ENCODE data around the gene STARD3.

STARD3 gene

DNA sequence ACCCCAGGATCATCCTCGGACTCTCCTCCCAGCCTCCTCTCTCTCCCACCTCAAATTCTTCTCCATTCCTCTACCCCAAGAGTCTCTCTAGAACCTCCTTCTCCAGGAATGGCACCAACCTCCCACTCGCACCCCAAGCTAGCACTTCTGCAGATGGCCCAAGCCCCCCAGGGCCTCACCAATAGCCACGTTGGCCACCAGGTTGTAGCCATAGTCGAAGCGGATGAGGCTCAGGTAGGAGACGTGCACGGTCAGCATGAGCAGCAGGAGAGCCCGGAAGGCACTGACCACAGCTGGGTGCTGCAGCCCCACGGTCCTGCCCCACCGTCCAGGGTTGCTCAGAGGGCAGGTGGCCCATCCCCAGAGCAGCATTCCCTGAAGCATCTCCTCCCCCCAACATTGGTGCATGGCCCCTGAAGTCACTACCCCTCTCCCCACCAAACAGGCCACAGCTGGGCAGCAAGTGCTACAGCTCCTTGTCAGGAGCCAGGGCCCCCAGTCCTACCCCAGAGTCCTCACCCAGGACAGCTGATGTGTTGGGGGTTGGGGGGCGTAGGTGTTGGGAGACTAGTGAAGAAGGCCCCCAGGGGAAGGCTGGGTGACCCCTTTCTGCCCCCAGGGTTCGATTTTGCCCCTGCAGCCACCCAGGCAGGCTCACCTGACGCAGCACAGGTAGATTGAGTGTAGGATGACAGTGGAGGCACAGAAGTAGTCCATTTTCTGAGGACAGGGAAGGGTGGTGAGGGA lies 36.6 kb downstream of the STARD3 start:
- no peak for DNase-seq

DNA sequence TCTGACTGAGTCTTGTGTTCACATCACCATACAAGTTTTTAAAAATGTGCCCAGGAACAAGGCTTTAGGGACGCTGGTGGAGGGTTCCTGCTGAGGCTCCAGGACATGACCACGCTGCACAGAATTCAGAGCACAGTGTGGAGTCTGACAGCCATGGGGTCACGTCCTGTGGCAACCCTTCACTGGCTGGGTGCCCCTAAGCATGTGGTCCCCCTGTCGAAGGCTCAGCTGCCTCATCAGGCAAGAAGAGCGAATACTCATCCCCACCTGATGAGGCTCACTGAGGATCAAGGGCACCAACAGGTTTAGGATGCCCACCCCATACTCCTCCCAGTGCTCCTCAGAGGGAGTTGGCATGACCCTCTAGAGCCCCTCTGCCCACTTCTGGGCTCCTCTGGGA lies 37.2 kb downstream of the STARD3 start:
- no peak for DNase-seq

DNA sequence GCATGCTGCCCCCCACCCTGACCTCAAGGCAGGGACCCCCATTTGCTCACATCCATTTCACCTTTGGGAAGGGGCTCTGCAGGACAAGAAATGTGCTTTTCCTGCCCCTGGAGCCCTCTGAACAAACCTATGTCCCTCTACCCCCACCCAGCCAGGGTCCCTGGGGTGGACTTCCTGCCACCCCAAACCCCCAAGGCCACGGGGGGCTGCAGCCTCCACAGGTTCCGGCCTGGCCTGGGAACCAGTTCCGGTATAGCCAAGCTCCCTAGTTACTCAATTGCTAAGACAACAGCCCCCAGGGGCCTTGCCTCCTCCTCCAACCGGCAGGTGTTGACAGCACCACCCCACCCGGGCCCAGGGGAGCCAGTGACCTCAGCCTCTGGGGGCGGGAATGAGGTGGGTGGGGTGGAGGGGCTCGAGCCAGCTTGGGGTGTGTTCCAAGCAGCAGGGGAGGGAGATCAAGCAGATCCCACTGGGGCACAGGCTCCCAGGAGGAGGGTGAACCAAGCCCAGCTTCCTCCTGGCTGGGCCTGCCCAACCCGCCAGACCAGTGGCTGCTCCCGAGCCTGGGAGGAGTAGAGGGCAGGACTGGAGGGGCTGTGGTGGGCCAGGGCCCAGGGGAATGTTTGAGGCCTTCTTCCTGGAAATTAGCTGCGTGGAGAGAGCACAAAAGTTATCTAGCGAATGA lies 37.9 kb downstream of the STARD3 start:
- peak in 1 of 2 experiments; percentile 16 for DNase-seq

DNA sequence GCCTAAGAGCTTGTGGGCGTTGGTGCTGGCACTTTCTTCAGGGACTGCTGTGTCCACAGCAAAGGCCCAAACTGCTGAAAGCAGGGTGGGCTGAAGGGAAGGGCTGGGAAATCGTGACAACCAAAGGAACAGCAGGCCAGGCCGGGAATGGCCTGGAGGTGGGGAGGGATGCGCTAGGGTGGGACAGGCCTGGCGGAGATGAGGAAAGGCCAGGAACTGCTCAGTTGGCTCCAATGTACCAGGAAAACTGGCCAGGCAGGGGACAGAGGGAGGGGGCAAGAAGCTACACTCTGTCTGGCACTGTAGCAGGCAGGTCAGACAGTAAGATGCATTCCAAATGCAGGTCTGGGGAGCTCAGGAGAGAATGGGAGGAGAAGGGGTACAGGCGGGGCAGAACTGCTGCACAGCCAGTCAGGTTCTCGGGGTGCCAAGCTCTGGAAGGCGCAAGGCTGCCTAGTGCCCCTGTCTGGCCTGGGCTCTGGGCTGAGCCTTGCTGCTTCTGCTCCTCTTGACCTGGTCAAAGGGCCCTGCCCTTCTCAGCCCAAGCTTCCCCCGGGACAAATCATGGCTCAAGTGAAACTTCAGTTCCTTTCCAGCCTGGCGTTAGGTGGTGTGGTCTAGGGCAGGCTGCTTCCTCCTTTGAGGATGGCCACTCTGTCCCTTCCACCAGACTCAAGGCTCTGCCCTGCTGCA lies 38.6 kb downstream of the STARD3 start:
- DNase-seq = no peak

DNA sequence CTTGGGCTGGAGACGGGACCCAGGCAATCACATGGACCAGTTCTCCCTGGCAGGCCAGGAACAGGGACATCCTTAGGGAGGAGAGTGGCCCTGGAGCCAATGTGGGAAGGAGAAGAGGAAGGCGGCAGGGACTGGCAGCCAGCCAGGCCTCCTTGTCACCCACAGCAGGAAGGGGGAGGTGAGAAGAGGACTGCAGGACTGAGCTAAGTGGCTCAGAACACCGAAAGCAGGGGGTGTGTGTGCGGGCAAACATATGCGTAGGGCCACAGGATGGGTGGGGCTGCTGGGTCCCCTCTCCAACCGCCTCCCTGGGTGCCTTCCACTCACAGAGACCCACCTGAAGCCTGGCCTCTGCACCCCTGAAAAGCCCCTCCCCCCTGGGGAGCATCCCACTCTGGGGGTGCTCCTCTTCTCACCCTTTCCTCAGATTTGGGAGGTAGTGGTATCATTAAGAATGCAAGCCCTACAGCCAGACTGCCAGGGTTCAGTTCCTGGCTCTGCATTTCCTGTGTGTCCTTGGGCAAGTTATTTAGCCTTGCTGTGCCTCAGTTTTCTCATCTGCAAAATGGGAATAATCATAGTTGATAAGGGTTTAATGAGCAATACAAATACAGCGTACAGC lies 39.4 kb downstream of the STARD3 start:
- DNase-seq = peak; percentile 51 to 78

DNA sequence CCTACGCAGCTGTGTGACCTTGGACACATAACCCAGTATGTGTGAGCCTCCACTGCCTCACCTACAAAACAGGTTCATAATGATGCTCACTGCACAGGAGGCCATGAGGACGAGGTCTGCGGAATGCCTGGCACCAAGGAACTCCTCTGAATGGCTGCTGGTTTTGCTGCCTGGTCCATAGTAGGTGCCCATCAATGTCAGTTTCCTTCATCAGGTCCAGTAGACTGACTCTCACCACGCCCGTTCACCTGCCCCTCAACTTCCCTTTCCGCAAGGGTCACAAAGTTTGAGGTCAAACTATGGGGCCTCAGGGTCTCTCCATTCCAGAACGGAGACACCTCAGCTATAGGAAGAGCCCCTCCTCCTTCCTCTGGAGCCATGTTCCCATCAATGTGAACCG lies 40.1 kb downstream of the STARD3 start:
- no peak for DNase-seq

DNA sequence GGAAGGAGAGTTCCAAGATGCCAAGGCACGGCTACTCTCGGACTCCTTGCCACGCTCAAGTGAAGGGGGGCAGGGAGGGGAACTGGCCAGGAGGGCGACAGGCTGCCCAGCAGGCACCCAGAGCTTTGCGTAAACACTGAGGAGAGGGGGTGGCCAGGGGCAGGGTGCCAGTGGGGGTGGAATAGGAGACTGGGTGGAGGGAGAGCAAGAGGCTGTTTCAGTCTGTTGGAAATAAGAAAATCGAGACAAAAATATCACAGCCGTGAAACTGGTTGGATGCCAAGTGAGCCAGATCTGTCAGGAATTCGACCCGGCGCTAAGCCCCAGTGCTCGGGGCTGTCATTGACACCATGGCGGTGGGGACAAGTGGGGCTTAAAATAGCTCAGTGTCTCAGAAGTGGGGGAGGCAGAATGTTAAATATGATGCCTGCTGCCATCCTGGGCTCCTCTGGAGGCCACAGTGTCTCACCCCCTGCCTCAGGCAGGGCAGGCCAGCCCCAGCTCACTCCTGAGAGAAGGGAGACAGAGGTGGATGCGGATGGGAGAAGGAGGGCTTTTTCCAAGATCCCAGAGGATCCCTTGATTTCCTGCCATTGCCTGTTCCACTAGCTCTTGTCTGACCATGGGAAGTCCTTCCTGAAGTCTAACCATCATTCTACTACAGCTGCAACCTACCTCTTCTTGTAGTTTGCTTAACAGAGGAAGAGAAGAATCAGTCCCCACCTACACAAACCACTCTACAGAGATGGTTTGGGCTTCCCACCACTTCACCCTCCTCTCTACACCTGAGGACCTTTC lies 40.8 kb downstream of the STARD3 start:
- peak; percentile 91 to 92 for DNase-seq

DNA sequence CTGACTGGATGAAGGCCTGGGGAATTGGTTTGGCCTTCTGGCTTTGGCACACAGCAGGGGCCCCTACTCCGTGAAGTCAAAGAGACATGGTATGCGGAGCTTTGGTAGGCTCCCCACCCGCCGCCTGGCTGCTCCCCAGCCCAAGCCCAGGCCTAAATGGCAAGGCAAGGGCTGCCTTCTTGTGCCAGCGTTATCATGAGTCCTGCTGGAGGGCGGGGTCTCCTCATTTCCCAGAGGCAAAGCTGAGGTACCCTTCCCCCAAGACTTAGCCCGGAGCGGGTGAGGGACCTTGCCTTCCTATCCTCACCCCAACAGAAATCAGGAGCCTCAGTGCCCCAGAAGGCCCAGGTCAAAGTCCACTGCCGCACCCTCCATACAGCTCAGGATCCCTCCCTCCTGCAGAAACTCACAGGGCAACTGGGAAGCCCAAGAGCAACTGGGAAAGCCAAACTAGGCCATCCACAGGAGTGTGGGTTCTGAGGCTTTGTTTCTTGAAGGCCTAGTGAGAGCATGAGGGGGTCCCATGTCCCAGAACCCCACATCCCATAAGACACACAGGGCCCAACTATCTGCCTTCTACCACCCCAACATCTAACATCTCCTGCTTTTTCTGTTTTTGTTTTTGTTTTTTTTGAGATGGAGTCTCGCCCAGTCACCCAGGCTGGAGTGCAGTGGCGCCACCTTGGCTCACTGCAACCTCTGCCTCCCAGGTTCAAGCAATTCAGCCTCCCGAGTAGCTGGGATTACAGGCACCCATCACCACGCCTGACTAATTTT lies 41.6 kb downstream of the STARD3 start:
- no peak for DNase-seq

DNA sequence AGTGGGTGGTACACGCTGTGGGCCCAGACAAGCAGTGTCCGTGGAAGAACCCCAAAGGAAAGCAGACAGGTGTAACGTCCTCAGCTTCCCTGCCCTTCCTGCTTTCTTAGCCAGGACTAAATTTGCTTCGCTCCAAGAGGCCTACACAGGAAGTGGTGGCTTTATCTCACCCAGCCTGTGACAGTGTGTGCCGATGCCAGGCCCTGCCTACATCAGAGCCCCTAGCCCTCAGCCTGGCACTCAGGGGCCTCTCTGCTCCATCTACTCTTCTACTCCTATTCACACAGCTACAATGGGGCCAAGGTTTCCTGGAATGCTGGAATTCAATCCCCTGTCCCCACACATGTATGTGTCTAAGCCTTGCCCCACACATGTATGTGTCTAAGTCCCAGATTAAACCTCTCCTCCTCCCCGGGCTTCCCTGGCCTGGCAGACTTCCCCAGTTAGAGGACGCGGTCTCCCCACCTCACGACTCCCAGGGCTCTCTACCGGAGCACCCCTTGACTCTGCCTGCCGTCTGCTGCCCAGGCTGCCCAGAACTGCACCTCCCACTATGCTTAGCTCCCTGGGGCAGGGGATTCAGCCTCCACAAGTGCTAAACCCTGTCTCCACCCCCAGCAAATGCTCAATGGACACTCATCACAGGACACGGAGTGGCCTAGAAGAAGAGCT lies 42.7 kb downstream of the STARD3 start:
- no peak for DNase-seq

DNA sequence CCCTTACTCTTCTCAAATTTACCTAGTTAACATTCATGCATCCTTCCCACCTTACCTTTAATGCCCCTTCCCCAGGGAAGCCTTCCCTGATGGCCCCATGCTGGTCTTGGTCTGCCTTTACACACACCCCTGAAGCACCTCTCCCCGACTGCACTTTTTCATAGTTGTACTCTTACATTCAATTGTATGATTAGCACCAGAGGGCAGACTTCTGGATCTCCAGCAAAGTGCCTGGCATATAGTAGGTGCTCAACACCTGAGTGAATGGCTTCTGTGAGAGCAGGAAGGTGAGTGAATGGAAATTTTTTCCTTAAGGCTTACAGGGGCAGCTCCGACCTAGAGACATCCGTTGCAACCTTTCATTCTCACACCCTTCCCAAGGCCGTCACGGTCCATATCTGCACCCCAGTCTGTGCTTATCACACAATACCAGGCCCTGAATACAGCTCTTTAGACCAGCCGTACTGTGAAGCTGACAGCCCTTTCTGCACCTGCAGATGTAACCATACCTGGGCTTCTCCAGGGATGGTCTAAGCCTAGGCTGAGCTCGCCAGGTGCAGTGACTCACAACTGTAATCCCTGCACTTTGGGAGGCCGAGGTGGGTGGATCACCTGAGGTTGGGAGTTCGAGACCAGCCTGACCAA lies 46.5 kb downstream of the STARD3 start:
- DNase-seq = no peak

DNA sequence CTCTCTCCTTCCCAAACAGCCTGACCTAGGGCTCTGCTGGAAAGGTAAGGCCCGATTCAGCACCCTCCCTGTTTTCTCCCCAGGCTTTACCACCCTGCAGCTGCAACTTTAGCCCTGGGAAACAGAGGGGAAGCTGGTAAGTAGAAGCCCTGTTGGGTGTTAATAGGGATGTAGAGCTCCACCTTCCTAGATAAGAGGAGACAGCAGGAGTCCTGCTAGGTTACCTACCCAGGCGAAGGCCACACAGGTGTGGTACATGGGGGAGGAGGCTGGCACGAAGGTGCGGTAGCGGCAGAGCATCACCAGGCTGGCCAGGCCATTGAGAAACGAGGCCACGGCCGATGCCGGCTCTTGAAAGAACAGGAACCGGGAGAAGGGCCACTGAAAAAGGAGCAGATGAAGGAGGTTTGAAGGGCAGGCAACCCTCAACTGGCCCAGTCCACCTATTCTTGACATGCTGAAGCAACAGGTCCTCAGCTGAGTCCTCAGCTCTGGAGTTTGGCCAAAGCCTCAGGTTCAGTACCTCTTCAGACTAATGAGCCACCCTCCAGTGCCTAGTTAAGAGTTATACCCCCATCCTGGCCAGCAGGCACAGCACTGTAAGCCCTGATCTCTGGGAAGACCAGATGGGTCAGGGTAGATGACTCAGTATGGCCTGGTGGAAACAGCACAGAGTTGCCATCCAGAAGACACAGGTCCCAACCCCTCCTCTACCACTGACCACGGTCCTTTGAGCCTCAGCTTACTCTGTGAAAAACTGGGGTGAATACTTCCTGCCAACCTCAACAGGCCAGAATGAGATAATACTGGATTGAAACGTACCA lies 47.6 kb downstream of the STARD3 start:
- DNase-seq = no peak

DNA sequence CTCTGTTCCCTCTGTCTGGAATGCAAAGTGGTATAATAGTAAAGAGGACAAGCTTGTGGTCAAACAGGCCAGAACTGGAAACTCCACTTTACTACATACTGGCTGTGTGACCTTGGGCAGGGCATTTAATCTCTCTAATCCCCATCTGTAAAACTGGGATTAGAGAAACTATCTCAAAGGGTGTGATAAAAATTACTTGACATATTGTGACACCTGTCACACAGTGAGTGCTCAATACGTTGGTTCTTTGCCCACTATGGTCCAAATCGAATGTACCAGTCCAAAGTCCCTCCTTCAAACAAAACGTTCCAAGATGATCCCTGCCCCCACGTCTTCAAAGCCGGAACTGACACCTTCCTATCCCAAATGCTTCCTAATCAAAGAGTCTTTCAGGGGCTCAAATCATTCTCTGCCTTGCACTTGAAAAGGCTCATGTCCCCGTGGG lies 50.2 kb downstream of the STARD3 start:
- DNase-seq = peak in 1 of 2 experiments; percentile 40

DNA sequence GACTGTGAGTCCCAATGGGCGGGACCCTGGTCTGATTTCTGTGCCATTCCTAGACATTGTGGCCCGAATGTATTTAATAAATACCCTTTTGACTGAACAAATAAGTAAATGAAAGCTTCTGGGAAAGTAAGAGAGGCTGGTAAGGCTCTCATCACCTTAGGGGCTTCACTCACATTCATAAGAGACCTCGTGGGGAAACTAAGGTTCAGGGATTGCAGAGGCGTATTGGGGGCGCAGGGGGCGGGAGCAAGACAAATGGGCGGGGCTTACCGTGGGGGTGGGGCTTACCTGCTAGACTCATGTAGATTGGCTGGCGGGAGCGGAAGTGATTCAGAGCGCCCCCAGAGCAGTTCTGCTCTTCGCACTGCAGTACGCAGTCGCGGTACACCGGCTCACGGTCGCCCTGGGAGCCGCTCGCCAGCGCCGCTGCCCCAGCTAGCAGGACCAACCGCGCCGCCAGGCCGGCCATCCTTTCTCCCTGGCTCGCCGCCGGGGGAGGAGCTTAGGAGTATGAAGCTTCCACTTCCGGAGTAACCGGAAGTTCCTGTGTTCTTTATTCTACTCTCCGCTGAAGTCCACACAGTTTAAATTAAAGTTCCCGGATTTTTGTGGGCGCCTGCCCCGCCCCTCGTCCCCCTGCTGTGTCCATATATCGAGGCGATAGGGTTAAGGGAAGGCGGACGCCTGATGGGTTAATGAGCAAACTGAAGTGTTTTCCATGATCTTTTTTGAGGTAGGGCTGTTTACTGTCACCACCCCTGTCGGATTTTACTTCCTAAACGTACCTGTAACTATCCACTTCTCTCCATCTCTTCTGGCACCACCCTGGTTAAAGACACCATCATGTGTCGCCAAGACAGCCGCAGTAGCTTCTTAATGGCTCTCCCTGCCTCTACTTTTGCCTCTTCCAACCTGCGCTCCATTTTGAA lies 50.9 kb downstream of the STARD3 start, which contains the start of gene PGAP3:
PGAP3 (minus strand) TSS at position 512 of the 929 bp plus-strand sequence; CDS start at position 469, 43 bp downstream.
- DNase-seq = peak; percentile 95 to 96

DNA sequence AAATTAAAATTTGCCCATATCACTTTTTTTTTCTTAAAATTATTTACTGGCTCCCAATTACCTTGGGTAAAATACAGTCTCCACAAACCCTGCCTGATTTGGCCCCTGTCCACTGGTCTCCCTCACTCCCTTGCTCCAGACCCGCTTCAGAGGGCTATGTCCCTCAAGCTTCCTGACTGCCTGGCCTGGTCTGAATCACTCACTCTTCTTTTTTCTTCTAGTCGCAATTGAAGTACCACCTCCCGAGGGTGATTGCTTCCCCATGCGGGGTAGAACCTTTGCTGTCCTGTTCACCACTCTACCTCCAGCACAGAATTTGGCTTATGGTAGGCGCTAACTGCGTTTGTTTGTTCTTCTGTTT lies 51.5 kb downstream of the STARD3 start:
- no peak for DNase-seq

DNA sequence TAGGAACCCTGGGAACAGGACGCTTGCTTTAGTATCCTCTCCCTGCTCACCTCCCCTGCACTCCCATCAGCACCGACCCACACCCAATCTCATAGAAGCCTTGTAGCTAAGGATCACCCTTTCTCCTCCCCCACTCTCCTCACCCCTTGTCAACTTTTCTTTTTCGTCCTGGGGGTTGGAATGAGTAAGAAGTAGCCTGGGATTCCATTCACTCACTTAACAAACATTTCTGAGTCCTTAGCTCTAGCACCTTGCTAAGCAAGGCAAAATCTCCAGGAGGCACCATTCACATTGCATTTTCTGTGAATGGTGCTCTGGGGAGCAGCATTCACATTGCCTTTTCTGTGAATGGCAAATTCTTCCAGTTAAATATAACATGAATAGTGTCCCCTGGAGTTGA lies 52.0 kb downstream of the STARD3 start:
- no peak for DNase-seq

DNA sequence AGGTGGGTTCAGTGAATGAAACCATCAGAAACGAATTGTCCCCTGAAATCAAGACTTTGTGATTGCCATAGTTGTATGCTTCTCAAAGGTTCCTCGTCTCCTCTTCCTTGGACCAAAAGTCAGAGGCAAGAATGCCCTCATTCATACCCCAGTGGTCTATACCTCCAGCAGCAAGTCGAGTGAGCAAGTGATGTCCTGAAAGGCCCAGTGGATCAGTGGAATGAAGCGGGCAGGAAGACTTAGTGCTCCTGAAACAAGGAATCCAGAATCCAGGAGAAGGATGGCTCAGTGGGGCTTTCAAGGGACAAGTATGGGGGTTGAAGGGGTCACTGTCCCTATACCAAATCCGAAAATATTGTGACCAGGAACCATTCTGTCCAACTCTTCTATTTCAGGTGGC lies 57.6 kb downstream of the STARD3 start:
- DNase-seq = no peak

DNA sequence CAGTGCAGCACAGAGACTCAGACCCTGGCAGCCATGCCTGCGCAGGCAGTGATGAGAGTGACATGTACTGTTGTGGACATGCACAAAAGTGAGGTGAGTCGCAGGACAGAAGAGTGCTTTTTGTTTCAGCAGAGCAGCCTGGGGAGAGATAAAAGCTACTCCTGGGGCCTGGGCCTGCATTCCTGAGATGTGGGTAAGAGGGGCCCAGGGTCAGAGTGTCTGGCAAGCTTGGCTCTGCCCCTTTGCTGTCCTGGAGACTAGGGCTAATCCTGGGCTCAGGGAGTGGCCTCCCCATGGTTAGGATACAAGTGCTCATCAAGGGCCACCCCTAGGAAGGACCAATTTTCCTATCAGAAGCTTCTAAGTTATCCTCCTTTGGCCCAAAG lies 58.1 kb downstream of the STARD3 start:
- no peak for DNase-seq

DNA sequence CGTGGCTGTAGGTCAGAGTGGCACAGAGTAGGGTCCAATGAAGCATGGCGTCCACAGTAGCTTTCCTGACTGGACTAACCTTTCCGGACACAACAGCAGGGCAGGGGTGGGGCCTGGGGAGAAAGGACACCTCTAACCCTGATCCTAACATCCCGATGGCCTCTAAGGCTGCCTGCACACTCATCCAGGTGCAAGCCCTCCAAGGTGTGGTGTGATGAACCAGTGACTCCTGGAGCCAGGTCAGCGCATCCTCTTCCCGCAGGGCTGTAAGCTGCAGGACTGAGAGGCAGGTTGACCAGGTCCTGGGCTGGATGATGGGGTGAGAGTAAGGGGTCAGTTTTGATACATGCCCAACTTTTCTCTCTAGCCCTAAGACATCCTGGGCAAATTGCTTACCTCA lies 59.8 kb downstream of the STARD3 start:
- no peak for DNase-seq

DNA sequence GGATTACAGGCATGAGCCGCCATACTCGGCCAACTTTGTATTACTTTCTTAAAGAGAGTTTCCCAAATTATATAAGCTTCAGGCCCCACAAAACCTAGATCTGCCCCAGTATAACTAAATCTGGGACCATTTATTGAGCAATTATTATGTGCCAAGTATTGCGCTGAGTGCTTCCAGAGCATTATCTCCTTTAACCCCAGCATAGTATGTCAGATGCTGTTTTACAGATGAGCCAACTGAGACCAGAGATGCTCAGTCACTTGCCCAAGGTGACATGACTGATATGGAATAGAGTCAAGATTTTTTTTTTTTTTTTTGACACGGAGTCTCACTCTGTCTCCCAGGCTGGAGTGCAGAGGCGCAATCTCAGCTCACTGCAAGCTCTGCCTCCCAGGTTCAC lies 61.0 kb downstream of the STARD3 start:
- no peak for DNase-seq

Measured in NCI-H524 (cell line).